ENCODE data around the gene B3GAT1.

Gene B3GAT1

DNA sequence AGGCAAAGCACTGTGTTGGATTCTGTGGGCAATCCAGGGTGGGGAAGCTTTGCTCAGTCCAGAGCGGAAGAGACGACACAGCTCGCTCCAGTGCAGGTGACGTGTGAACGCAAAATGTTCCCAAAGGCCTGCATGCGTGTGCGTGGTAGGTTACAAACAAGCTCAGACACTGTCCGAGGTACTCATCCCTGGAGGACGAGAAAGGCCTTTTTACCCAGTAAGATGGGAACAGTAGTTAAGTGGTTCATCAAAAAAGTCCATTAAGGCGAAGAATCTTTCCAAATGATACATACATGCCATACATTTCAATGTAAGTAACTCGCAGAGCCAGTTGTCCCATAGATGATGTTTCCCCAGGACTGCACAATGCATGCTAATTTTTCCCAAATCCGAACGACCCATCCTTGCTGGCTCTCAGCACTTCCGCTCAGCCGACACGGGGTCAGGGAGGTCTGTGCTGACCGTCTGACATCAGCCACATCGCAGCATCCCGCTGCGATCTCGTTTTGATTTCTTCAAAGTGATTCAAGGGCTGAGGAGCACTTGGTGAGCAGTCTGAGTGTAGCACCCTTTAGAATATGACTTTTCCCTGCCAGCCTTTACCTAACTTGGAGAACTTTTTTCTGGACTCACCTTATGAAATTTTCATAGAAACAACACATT, 19.0 kb downstream of the B3GAT1 start:
- H3K4me3 Mint-ChIP-seq, result no peak overlapping the region
- H3K27me3 Mint-ChIP-seq, result peaks cover 27% of the 10 kb centered on the region
- no peaks in the 10 kb centered on the region for H3K9me3 Mint-ChIP-seq
- ATAC-seq, result no peak
- no peaks in the 10 kb centered on the region for H3K36me3 Mint-ChIP-seq
- H3K27ac Mint-ChIP-seq, result no peak overlapping the region
- no peaks in the 10 kb centered on the region for H3K4me1 Mint-ChIP-seq

GRCh38 chr11:134391656-134392055, 20.4 kb downstream of the B3GAT1 start:
- peaks cover 25% of the 10 kb centered on the region for H3K27me3 Mint-ChIP-seq
- no peak for ATAC-seq
- H3K4me1 Mint-ChIP-seq, result no peaks in the 10 kb centered on the region
- H3K4me3 Mint-ChIP-seq, result no peak overlapping the region
- H3K9me3 Mint-ChIP-seq, result no peaks in the 10 kb centered on the region
- H3K27ac Mint-ChIP-seq, result no peak overlapping the region
- no peaks in the 10 kb centered on the region for H3K36me3 Mint-ChIP-seq

DNA sequence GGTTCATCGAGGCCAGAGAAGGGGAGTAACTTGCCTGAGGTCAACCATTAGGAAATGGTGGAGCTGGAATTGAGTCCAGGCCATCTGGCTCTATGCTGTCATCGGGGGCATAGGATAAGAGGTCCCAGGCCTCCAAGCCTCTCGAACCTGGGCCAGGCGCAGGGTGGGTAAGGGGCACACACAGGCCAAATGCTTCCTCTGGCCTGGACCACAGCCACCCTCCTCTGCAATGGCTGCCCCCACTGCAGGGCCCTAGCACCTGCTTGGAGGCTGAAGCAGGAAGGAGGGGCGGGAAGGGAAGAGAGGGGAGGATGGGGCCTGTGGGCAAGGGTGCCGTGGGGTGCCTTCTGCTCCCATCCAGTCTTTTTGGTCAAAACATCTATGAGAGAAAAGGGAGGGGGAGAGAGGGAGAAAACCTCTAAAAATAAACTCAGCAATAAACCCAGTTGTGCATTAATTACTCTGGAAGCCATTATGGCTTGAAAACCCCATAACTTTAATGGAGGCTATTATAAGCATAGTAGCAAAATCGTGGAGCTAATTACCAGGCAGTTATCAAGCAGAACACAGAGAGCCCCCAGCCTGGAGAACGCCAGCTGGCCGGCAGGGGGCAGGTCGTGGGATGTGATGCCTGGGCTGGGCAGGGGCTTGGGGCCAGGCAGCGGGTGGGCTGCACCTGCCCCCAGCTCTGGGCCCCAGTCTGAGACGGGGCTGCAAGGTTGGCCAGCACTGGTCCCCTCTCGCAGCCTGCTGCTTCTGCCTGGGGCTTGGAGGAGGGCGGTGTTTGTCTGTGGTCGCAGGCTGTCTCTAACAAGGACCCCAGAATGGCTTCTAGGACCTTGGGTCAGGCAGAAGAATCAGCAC, 21.1 kb downstream of the B3GAT1 start:
- no peak for ATAC-seq
- Mint-ChIP-seq H3K36me3 (no peaks in the 10 kb centered on the region), H3K27ac (no peak overlapping the region), H3K9me3 (no peaks in the 10 kb centered on the region), H3K27me3 (peaks cover 22% of the 10 kb centered on the region), H3K4me3 (no peak overlapping the region), H3K4me1 (no peaks in the 10 kb centered on the region)

- H3K9me3 Mint-ChIP-seq, result no peaks in the 10 kb centered on the region
- ATAC-seq, result no peak
- peaks cover 16% of the 10 kb centered on the region for H3K27me3 Mint-ChIP-seq
- H3K36me3 Mint-ChIP-seq, result no peaks in the 10 kb centered on the region
- no peak overlapping the region for H3K27ac Mint-ChIP-seq
- H3K4me3 Mint-ChIP-seq, result no peak overlapping the region
- H3K4me1 Mint-ChIP-seq, result no peaks in the 10 kb centered on the region
Observed at GRCh38 chr11:134389464-134390180, 22.4 kb downstream of the B3GAT1 start.

- no peaks in the 10 kb centered on the region for H3K36me3 Mint-ChIP-seq
- H3K27me3 Mint-ChIP-seq, result peaks cover 16% of the 10 kb centered on the region
- no peaks in the 10 kb centered on the region for H3K4me1 Mint-ChIP-seq
- no peak overlapping the region for H3K27ac Mint-ChIP-seq
- H3K4me3 Mint-ChIP-seq, result no peak overlapping the region
- no peak for ATAC-seq
- no peaks in the 10 kb centered on the region for H3K9me3 Mint-ChIP-seq
Observed at GRCh38 chr11:134388590-134388989, 23.5 kb downstream of the B3GAT1 start.

DNA sequence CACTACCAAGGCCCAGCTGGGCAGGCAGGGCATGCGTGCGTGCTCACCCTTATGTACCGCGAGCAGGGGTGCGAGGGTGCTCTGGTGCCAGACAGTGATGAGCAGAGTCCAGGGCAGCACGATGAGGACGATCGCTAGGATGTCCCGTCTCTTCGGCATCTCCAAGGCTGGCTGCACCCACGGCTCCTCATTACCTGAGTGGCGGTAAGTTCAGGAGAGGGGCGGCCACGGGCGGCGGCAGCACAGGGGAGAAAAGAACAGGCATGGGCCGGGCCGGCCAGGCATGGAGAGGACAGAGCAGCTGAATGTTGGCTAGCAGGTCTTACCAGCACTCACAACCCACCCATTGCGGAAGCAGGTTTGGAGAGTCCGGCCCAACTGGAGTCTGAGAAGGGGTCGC, 24.5 kb downstream of the B3GAT1 start:
- Mint-ChIP-seq H3K27ac (no peak overlapping the region), H3K4me1 (no peaks in the 10 kb centered on the region), H3K4me3 (no peak overlapping the region), H3K27me3 (peaks cover 16% of the 10 kb centered on the region), H3K9me3 (no peaks in the 10 kb centered on the region), H3K36me3 (no peaks in the 10 kb centered on the region)
- ATAC-seq, result no peak

- Mint-ChIP-seq H3K27ac (no peak overlapping the region), H3K4me1 (no peaks in the 10 kb centered on the region), H3K27me3 (peaks cover 20% of the 10 kb centered on the region), H3K9me3 (no peaks in the 10 kb centered on the region), H3K36me3 (no peaks in the 10 kb centered on the region), H3K4me3 (no peak overlapping the region)
- no peak for ATAC-seq
Observed at GRCh38 chr11:134386945-134387344, 25.1 kb downstream of the B3GAT1 start.

GRCh38 chr11:134385774-134386565, 26.1 kb downstream of the B3GAT1 start:
- no peak overlapping the region for H3K27ac Mint-ChIP-seq
- H3K4me1 Mint-ChIP-seq, result no peaks in the 10 kb centered on the region
- no peaks in the 10 kb centered on the region for H3K36me3 Mint-ChIP-seq
- peaks cover 18% of the 10 kb centered on the region for H3K27me3 Mint-ChIP-seq
- H3K4me3 Mint-ChIP-seq, result no peak overlapping the region
- H3K9me3 Mint-ChIP-seq, result no peaks in the 10 kb centered on the region
- no peak for ATAC-seq

DNA sequence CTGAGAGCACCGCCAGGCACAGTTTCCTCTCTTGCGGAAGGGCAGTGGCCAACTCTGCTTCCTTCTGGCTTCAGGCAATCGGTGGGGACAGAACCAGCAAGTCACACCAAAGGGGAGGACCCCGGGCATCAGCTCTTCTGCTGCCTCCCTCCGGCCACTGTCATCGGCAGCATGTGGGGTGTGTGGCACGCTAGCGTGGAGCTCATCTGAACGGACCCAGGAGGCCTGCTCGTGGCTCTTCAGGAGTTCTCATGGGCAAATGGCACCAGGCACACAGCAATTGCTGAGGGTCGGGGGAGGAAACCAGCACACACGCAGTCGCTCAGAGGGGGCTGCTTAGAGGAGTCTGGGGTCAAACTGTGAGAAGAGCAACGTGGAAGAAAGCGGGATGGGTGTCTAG, 26.9 kb downstream of the B3GAT1 start:
- Mint-ChIP-seq H3K9me3 (no peaks in the 10 kb centered on the region), H3K4me1 (no peaks in the 10 kb centered on the region), H3K27me3 (peaks cover 21% of the 10 kb centered on the region), H3K4me3 (no peak overlapping the region), H3K27ac (no peak overlapping the region), H3K36me3 (no peaks in the 10 kb centered on the region)
- ATAC-seq, result no peak

- H3K27me3 Mint-ChIP-seq, result peaks cover 27% of the 10 kb centered on the region
- no peaks in the 10 kb centered on the region for H3K4me1 Mint-ChIP-seq
Observed at GRCh38 chr11:134384406-134384805, 27.6 kb downstream of the B3GAT1 start.

DNA sequence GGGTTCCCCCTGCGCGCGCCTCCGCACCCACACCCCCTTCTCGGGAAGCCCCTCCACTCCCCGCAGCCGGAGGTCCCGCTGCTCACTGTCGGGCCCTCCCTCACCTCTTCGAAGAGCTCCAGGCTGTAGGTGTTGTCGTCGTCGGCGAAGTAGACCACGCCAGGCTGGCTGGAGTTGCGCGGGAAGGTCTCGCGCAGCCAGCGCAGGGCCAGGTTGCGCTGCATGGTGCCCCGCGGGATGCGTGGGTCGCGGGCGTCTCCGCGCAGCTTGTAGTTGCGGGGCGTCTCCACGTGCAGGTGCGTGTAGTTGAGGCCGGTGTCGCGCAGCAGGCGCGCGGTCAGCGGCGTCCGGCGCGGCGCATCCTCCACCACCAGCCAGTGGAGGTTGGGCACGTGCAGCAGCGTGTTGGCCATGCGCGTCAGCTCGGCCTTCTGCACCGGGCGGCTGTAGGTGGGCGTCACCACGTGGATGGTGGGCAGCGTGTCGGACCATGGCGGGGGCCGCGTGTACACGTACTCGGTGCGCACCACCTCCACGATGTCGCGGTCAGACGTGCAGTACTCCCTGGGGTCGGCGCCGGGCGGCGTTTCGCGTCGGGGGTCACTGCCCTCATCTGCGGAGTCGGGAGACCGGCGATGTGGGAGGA, 28.3 kb downstream of the B3GAT1 start:
- no peaks in the 10 kb centered on the region for H3K4me1 Mint-ChIP-seq
- no peaks in the 10 kb centered on the region for H3K36me3 Mint-ChIP-seq
- no peaks in the 10 kb centered on the region for H3K9me3 Mint-ChIP-seq
- H3K27me3 Mint-ChIP-seq, result peaks cover 27% of the 10 kb centered on the region
- peak; percentile 10 for ATAC-seq
- H3K4me3 Mint-ChIP-seq, result no peak overlapping the region
- H3K27ac Mint-ChIP-seq, result no peak overlapping the region

More at GRCh38 chr11:134384406-134384805, 27.6 kb downstream of the B3GAT1 start:
- no peak for ATAC-seq
- H3K27ac Mint-ChIP-seq, result no peak overlapping the region
- no peaks in the 10 kb centered on the region for H3K9me3 Mint-ChIP-seq
- H3K36me3 Mint-ChIP-seq, result no peaks in the 10 kb centered on the region
- no peak overlapping the region for H3K4me3 Mint-ChIP-seq

DNA sequence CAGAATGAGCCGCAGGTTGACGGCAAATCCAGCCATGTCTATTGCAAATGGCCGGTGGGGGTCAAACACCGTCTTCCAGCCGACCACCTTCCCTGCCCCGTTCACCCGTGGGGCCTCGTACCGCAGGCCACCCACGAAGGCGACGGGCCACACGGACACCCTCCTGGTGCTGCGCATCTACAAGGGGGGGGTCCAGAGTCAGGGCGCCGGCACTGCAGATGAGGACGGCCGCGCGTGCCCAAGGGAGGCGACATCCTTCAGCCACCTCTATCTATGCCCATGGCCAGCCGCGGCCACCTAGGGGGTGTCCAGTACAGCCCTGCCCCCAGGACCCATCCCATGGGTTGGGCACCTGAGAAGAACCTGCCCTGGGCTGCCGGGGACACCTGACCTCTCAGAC, 29.2 kb downstream of the B3GAT1 start:
- Mint-ChIP-seq H3K27me3 (peaks cover 26% of the 10 kb centered on the region), H3K36me3 (no peaks in the 10 kb centered on the region), H3K4me3 (no peak overlapping the region), H3K27ac (no peak overlapping the region), H3K4me1 (no peaks in the 10 kb centered on the region), H3K9me3 (no peaks in the 10 kb centered on the region)
- no peak for ATAC-seq

GRCh38 chr11:134382257-134382656, 29.8 kb downstream of the B3GAT1 start:
- H3K9me3 Mint-ChIP-seq, result no peaks in the 10 kb centered on the region
- no peaks in the 10 kb centered on the region for H3K4me1 Mint-ChIP-seq
- no peak overlapping the region for H3K4me3 Mint-ChIP-seq
- no peaks in the 10 kb centered on the region for H3K36me3 Mint-ChIP-seq
- H3K27ac Mint-ChIP-seq, result no peak overlapping the region
- peaks cover 20% of the 10 kb centered on the region for H3K27me3 Mint-ChIP-seq
- no peak for ATAC-seq

- ATAC-seq, result no peak
- no peaks in the 10 kb centered on the region for H3K36me3 Mint-ChIP-seq
- H3K9me3 Mint-ChIP-seq, result no peaks in the 10 kb centered on the region
- no peaks in the 10 kb centered on the region for H3K4me1 Mint-ChIP-seq
- H3K27me3 Mint-ChIP-seq, result peaks cover 18% of the 10 kb centered on the region
- H3K27ac Mint-ChIP-seq, result no peak overlapping the region
- no peak overlapping the region for H3K4me3 Mint-ChIP-seq
Observed at GRCh38 chr11:134380785-134381184, 31.3 kb downstream of the B3GAT1 start.

Measured in stimulated activated memory B cell treated with anti-CD40 and anti-IgM and Interleukin-4, amounts not matched to agents 10 μg/mL and 1 μg/mL and 100 μg/mL, for 72 hours (primary cell).